PC-3 (cell line): Measurements from ENCODE around the gene NRXN2.

Experiments
- CTCF ChIP-seq: fragments of 300-600 bp; sonication (generic); conservative IDR thresholded peaks from 2 replicates; pipeline ENCODE4 v1.5.1; 2017; ENCODE audit warnings: antibody characterized with exemption, low read depth, mild to moderate bottlenecking, low read length
- EZH2 ChIP-seq: fragments of 300-600 bp; sonication (generic); IDR thresholded peaks from one replicate; pipeline ENCODE4 v1.6.1; 2017; ENCODE audit warnings: antibody characterized with exemption, mild to moderate bottlenecking, low read length; ENCODE audit not compliant: unreplicated experiment

GRCh38 chr11:64654439-64654838, 68.6 kb downstream of the NRXN2 start:
- TF ChIP-seq CTCF (no peak), EZH2 (no peak)
